ENCODE data around the gene TOB2.

The TOB2 gene

GRCh38 chr22:41387341-41387740, 59.3 kb downstream of the TOB2 start:
- no peak for DNase-seq (ENCODE audit: low read depth, low spot score)

- no peak for DNase-seq (ENCODE audit: low read depth, low spot score)
Observed at GRCh38 chr22:41384128-41384527, 62.5 kb downstream of the TOB2 start.

All from smooth muscle cell of the brain vasculature (primary cell).